DLD1 (cell line): Measurements from ENCODE around the gene PBX4.

Experiments
- in situ Hi-C: cut with HindIII; loops from 2 replicates; pipeline ENCODE4 v1.10.0; 2017; ENCODE audit warnings: low sequenced_read_pairs

The PBX4 gene

GRCh38 chr19:19541616-19542015 lies 76.9 kb downstream of the PBX4 start:
- in situ Hi-C loops, result no loop called here

DNA sequence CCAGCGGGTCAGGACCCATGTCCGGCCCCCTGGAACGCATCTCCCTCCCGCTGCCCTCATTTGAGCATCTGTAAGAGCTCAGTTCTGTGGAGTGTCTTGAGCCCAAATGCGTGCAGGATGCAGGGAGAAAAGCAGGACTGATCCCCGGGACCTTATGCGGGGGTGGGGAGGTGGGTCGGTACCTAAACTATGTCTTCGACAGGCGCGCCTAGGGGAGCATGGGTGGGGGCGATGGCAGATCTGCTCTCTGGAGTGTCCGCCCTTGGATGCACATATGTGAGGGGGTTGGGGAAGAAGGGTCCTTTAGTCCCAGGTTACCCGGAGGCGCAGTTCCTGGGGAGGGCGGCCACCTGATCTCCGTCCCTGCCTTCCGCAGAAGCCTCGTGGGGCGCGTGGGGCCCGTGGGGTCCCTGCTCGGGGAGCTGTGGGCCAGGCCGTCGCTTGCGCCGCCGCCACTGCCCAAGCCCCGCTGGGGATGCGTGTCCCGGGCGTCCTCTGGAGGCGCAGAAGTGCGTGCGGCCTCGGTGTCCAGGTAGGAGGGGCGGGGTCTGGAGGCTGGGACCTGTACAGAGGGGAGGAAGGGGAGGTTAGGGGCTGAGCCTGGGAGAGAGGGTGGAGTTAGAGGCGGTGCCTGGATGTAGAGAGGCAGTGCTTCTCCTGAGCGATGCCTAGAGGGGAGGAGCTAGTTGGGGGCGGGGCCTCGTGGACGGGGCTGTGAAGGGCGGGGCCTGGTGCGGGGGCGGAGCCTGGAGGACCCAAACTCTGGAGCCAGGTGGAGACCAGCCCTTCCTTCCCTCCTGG lies 77.6 kb downstream of the PBX4 start:
- in situ Hi-C loops, result no loop called here

DNA sequence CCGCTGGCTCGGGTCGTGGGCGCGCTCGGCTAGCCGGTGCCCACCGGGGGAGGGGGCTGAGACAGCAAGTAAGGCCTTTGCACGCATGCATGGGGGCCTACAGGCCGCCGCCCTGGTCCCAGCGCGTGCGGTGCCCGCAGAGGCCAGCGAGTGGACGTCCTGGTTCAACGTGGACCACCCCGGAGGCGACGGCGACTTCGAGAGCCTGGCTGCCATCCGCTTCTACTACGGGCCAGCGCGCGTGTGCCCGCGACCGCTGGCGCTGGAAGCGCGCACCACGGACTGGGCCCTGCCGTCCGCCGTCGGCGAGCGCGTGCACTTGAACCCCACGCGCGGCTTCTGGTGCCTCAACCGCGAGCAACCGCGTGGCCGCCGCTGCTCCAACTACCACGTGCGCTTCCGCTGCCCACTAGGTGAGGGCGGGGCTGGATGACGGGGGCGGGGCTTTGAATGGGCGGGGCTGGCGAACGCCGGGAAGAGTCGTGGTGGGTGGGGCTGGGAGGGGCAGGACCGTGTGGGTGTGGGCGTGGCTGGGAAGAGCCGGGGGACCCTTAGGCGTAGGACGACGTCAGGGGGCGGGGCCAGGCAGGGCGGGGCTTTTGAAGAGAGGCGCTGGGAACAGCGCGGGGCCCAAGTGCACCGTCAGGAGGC lies 78.3 kb downstream of the PBX4 start:
- in situ Hi-C loops, result no loop called here

- in situ Hi-C loops, result no loop called here
These were observed 78.8 kb downstream of the PBX4 start for GRCh38 chr19:19539698-19540063.

DNA sequence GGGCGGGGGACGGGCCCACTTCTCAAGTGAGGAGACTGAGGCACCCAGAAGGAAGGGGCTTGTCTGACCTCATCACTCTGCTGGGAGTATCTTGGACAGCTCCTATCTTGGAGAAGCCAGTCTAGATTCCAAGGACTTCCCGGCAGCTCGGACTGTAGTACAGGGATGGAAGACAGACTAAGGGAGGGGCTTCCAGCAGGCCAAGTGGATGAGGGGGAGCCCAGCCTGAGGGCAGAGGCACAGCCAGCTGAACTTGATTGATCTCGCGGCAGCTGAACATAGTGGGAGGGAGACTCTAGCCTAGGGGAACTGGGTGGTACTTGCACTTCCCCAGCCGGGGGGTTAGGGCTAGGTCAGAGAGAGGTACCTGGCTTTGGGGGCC lies 79.7 kb downstream of the PBX4 start:
- in situ Hi-C loops, result no loop called here

DNA sequence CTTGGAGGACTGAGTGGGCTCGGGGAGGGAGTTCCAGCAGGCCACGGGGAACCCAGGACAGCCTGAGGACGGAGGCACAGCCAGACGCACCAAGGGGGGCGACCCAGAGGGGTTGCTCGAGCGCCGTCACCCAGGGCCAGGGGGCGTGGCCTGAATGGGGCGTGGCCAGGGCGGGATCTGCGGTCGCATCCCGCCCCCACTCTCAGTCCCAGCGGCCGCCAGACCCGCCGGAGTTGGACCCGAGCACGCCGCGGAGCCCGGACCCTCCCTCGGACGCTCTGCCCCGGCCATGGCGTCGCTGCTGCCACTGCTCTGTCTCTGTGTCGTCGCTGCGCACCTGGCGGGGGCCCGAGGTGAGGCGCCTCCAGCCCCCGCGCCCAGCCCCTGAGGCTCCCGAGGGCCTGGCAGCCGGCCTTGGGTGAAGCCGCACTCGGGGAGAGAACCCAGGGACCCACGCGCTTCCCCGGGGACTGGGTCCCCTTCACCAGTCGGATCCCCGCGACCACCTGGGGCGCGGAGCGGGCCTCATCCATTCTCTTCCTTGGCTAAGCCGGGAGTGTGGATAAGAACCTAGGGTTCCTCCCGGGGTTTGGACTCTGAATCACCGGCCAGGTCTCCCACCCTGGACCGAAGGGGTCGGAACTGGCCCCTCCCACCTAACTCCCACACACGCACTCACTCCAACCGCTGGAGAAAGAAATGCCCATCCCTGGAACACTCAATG lies 80.3 kb downstream of the PBX4 start, which contains the start of gene CILP2:
TSS of gene CILP2 (plus strand) at position 205 of the 724 bp plus-strand sequence. CDS start at position 290, 85 bp downstream.
- in situ Hi-C loops, result no loop called here

DNA sequence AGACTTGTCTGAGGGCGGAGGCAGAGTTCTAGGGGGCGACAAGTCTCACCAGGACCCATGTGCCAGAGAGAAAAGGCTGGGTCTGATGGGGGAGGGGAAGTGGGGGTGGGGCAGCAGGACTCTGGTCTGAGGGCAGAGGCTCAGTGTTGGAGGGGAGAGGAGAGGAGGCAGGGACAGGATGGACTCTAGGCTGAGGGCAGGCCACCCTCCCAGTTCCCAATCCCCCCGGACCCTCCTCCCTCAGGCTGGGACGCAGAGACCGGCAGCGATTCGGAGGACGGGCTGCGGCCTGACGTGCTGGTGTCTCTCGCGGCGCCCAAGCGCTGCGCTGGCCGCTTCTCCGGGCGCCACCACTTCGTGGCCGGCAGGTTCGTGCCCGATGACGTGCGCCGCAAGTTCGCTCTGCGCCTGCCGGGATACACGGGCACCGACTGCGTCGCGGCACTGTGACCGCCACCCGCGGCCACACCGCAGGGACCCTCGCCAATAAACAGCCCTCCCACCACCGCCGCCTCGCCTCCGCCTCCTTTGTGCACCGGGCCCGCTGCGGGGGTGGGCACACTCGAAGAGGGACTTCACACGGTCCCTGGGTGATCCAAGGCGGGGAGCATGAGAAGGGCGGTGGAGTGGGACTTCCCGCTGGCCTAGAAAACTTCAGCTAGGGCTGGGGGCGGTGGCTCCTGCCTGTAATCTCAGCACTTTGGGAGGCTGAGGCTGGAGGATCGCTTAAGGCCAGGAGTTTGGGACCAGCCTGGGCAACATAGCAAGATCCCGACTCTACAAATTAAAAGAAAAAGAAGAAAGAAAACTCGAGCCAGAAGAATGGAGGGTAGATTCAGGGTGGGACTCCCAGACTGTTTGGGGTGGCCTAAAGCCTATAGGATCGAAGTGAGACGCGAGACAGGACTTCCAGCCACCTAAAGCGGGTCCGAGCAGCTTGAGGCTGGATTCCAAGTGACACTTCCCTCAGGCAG lies 81.1 kb downstream of the PBX4 start:
- in situ Hi-C loops, result no loop called here

DNA sequence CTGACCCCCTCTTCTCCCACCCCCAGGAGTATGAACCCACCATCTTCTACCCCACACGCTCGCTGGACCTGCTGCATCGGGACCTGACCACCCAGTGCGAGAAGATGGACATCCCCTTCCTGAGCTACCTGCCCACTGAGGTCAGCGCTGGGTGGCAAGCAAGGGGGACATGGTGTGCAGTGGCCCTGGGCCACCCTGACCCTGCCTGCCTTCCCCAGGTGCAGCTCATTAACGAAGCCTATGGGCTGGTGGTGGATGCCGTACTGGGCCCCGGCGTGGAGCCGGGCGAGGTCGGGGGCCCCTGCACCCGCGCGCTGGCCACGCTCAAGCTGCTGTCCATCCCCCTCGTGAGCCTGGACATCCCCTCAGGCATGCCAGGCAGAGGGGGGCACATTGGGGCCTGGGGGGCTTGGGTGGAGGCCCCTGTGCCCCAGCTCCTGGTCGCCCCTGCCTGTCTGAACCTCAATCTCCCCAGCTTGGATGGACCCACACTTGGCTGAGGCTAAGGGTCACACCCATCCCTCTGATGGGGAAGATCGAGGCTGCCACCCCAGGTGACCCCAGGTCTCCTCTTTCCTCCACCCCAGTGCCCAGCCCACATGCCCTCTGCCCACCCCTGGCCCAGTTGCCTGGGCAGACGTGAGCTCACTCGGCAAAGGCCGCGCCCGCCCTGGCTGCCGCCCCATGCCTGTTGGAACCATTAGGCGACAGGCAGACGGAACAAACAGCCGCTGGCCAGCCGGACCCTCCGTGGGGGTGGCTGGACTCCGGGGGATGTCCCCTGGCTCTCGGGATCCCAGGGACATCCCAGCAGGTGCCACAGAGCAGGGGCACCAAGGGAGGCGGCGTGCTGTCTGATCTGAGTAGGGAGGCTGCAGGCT lies 82.9 kb downstream of the PBX4 start:
- in situ Hi-C loops, result no loop called here

DNA sequence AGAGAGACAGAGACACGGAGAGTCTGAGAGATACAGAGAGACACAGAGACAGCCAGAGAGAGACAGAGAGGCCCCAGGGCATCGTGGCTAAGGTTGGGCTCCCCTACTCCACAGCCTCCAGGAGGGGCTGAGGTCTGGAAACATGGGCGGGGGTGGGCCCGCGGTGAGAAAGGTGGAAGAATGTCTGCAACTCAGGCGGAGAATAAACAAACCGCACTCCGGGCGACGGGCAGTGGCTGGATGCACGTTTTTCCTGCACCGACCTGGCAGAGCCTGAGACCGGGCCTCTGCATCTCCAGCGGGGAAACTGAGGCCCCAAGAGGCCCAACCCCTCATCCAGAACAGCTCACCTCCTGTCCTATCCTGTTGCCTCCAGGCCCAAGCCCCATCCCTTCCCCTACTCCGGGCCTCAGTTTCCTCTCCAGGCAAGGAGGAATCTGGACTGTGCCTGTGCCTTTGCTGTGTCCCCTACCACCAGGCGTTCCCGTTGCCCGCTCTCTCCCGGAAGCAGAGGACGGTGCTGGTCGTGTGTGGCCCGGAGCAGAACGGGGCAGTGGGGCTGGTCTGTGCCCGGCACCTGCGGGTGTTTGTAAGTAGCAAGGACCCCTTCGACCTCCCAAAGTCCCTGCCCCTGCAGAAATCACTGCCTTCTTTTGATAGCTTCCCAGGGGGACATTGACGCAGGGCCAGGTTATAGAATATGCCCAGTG lies 83.8 kb downstream of the PBX4 start:
- in situ Hi-C loops, result no loop called here

DNA sequence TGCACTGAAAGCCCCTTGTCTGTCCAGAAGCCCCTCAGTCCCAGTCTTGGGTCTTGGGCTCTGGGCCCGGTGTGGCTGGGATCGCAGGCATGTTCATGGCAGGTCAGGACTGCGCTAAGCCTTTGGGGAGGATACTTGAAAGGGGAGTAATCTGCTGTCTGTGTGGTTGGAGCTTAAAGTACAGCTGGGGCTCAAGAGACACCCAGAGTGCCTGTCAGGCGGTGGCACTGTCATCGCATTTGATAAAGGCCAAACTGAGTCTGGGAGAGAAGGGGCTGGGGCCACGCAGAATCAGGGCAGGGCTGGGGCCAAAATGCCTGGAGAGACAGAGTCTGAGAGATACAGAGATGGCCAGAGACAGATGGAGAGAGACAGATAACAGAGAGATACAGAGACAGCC lies 84.6 kb downstream of the PBX4 start:
- in situ Hi-C loops, result no loop called here

GRCh38 chr19:19532806-19533701 lies 85.4 kb downstream of the PBX4 start:
- in situ Hi-C loops, result no loop called here

DNA sequence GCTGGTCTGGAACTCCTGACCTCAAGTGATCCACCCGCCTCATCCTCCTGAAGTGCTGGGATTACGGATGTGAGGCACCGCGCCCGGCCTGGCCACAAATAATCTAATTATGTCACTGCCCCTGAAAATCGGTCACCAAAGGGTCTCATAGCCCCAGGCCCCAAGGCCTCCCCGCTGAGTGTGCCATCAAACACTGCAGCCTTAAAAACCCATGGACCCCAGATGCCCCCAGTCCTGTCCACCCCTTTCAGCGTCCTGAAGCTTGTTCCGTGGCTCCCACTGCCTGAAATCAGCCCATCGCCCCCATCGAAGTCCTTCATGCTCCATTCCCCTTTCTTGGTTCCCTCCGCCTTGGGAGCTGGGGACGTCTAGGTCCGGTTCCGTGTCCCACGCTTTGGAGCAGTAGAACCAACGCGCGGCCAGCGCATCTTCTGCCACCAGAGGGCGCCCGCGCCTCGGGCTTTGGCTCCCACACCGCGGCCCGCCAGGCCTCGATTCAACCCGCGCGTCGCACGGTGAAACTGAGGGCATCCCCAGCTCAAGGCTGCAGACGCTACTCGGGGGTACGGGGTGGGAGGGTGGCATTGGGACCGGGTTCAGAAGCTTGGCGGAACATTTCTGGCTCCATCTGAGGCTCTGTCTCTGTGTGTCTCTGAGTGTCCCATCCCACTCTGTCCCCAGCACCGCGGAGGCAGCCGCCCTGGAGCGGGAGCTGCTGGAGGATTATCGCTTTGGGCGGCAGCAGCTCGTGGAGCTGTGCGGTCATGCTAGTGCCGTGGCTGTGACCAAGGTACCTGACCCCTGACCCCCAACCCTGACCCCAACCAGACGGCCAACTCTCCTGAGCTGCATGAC lies 86.3 kb downstream of the PBX4 start:
- in situ Hi-C loops, result no loop called here

GRCh38 chr19:19530889-19531288 lies 87.6 kb downstream of the PBX4 start:
- in situ Hi-C loops, result no loop called here

- in situ Hi-C loops, result no loop called here
These were observed 88.1 kb downstream of the PBX4 start for GRCh38 chr19:19530423-19530804.

GRCh38 chr19:19529783-19530422 lies 88.6 kb downstream of the PBX4 start:
- in situ Hi-C loops, result no loop called here

DNA sequence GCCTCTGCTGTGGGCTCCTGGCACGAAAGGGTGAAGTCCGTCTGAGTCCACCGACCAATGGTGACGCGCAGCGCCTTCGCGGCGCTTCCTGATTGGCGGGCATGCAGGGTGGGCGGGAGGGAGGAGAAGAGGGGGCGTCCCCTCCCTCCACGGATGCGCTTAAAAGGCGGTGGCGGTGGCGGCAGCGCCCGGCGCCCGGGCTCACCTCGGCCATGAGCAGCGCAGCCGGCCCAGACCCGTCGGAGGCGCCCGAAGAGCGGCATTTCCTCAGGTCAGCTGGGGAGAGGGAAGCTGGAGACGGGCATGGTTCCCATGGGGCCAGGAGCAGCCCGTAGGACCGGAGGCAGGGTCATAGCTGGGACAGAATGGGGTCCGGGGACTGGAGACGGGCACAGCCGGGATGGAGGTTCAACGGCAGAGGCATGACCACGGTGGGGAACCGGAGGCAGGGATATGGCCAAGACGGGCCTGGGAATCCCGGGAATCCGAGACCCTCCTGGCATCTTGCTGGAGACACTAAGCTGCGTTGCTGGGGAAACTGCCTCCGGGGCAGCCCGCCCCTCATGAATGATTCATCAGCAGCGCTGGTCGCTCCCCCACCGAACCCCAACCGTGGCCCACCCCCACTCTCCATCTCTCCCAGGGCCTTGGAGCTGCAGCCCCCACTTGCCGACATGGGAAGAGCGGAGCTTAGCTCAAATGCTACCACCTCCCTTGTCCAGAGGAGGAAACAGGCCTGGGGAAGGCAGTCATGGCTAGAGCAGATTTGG lies 89.6 kb downstream of the PBX4 start, which contains the start of gene YJEFN3:
TSS of gene YJEFN3 (plus strand) at position 191 of the 770 bp plus-strand sequence. CDS start at position 213, 22 bp downstream.
- in situ Hi-C loops, result no loop called here
